Transverse colon (tissue), 4 donors: Measurements from ENCODE around the gene STRA6.

ENCODE experiments used
- POLR2A ChIP-seq: fragments of 450-650 bp; IDR thresholded peaks from one replicate; pipeline ENCODE4 v1.6.1; 2016; ENCODE audit warnings: antibody characterized with exemption, mild to moderate bottlenecking, moderate library complexity
- POLR2AphosphoS5 ChIP-seq, 3 donors: sonication (generic); formaldehyde crosslinking; IDR thresholded peaks; one replicate each; pipeline ENCODE4 v1.6.1; 2016; ENCODE audit warnings: antibody characterized with exemption in 3 of 3
- TF ChIP-seq, protein P1 (sequence below), 5 experiments: fragments of 200-600 bp in 3 of 5; fragments of 450-650 bp in 2 of 5; sonication (generic) in 3 of 5; IDR thresholded peaks; 1 replicate in 2 of 5; 2 replicates in 3 of 5; pipeline ENCODE4 v1.5.1; 2016 to 2017; ENCODE audit warnings: antibody characterized with exemption in 5 of 5, inconsistent platforms in 3 of 5, mild to moderate bottlenecking in 2 of 5, moderate library complexity in 1 of 5

DNA sequence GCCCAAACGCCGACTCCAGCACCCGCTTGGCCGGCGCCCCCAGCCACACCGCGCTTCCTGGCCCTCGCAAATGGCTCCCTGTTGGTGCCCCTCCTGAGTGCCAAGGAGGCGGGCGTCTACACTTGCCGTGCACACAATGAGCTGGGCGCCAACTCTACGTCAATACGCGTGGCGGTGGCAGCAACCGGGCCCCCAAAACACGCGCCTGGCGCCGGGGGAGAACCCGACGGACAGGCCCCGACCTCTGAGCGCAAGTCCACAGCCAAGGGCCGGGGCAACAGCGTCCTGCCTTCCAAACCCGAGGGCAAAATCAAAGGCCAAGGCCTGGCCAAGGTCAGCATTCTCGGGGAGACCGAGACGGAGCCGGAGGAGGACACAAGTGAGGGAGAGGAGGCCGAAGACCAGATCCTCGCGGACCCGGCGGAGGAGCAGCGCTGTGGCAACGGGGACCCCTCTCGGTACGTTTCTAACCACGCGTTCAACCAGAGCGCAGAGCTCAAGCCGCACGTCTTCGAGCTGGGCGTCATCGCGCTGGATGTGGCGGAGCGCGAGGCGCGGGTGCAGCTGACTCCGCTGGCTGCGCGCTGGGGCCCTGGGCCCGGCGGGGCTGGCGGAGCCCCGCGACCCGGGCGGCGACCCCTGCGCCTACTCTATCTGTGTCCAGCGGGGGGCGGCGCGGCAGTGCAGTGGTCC, 68.7 kb downstream of the STRA6 start:
- TF ChIP-seq POLR2A = no peak
- TF ChIP-seq, protein P1, sequence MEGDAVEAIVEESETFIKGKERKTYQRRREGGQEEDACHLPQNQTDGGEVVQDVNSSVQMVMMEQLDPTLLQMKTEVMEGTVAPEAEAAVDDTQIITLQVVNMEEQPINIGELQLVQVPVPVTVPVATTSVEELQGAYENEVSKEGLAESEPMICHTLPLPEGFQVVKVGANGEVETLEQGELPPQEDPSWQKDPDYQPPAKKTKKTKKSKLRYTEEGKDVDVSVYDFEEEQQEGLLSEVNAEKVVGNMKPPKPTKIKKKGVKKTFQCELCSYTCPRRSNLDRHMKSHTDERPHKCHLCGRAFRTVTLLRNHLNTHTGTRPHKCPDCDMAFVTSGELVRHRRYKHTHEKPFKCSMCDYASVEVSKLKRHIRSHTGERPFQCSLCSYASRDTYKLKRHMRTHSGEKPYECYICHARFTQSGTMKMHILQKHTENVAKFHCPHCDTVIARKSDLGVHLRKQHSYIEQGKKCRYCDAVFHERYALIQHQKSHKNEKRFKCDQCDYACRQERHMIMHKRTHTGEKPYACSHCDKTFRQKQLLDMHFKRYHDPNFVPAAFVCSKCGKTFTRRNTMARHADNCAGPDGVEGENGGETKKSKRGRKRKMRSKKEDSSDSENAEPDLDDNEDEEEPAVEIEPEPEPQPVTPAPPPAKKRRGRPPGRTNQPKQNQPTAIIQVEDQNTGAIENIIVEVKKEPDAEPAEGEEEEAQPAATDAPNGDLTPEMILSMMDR (IDR thresholded peaks at IDR 0.05) = no peak
- no peak for TF ChIP-seq POLR2AphosphoS5 (IDR thresholded peaks at IDR 0.05)
